ENCODE data around the gene LCN15.

DNA sequence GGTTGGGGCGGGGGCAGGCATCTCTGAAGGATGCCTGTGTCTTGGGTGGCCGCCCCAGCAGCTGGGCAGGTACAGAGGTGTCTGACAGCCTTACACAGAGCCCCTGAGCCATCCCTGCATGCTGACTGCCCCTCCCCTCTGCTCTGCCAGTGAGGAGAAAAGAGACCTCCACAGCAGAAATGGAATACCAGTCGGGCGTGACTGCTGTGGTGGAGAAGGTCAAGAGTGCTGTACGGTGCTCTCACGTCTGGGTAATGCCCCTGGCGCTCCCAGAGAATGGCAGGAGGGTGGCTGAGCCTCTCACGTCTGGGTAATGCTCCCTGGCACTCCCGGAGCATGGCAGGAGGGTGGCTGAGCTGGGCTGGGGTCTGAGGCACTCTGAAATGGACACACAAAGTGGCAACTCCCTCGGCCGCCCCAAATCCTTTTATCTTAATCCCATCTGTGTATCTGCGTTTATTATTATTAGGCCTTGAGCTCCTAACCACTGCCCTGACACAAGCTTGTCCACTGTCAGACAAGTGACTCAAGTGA lies 41.0 kb upstream of the LCN15 start:
- no peak for TF ChIP-seq EZH2phosphoT487 (IDR thresholded peaks at IDR 0.05; ENCODE audit: borderline replicate concordance, low read depth, low read length)
- TF ChIP-seq, protein P1, sequence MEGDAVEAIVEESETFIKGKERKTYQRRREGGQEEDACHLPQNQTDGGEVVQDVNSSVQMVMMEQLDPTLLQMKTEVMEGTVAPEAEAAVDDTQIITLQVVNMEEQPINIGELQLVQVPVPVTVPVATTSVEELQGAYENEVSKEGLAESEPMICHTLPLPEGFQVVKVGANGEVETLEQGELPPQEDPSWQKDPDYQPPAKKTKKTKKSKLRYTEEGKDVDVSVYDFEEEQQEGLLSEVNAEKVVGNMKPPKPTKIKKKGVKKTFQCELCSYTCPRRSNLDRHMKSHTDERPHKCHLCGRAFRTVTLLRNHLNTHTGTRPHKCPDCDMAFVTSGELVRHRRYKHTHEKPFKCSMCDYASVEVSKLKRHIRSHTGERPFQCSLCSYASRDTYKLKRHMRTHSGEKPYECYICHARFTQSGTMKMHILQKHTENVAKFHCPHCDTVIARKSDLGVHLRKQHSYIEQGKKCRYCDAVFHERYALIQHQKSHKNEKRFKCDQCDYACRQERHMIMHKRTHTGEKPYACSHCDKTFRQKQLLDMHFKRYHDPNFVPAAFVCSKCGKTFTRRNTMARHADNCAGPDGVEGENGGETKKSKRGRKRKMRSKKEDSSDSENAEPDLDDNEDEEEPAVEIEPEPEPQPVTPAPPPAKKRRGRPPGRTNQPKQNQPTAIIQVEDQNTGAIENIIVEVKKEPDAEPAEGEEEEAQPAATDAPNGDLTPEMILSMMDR (conservative IDR thresholded peaks at IDR 0.05; ENCODE audit: low read length) = no peak

Data from OCI-LY7 (cell line).